Right lobe of liver (tissue), 4 donors: Measurements from ENCODE around the gene DOK6.

Experiments used
- CTCF ChIP-seq, 4 donors: fragments of 200-600 bp in 3 of 4; fragments of 450-650 bp in 1 of 4; IDR thresholded peaks; one replicate each; pipeline versions ENCODE4 v1.5.1 to v1.8.0; 2016 to 2022; ENCODE audit warnings: antibody characterized with exemption in 4 of 4, mild to moderate bottlenecking in 2 of 4
- POLR2A ChIP-seq: fragments of 450-650 bp; IDR thresholded peaks from one replicate; pipeline ENCODE4 v1.6.1; 2017; ENCODE audit warnings: antibody characterized with exemption, mild to moderate bottlenecking
- donor health status: DM: no; HTN: no; CAD: no.
- donor health status: DM: no; HTN: no; CAD: no.
- donor health status: DM: no; HTN: yes; CAD: no.

GRCh38 chr18:69444221-69444620 lies 43.5 kb downstream of the DOK6 start:
- TF ChIP-seq CTCF (IDR thresholded peaks at IDR 0.05) = no peak
- TF ChIP-seq POLR2A = no peak
